Spleen (tissue), 13 donors: ENCODE measurements around the gene CFAP99. TPM values are rescaled to one million over a fixed set of nuclear protein-coding genes. Genes with fewer than 3 reads are reported as not detected.

Experiments
- DNase-seq: peaks from one replicate; pipeline ENCODE4 v3.0.0-alpha.2; 2020
- H3K27ac ChIP-seq, 8 donors: fragments of 200-600 bp; sonication (generic) in 7 of 8; 1 replicate in 4 of 8; 2 replicates in 4 of 8; pipeline versions ENCODE4 v1.5.0 to v1.8.0; 2016 to 2021; ENCODE audit warnings: inconsistent platforms in 4 of 8, mild to moderate bottlenecking in 4 of 8, moderate library complexity in 1 of 8
- H3K27me3 ChIP-seq, 7 donors: fragments of 200-600 bp; sonication (generic) in 6 of 7; replicated peaks in 1 of 7; 1 replicate in 4 of 7; 2 replicates in 3 of 7; pipeline versions ENCODE4 v1.5.0 to v1.8.0; 2016 to 2021; ENCODE audit warnings: inconsistent platforms in 3 of 7, mild to moderate bottlenecking in 1 of 7
- H3K36me3 ChIP-seq, 6 donors: fragments of 200-600 bp; sonication (generic) in 5 of 6; 1 replicate in 4 of 6; 2 replicates in 2 of 6; pipeline versions ENCODE4 v1.5.0 to v1.8.0; 2016 to 2021; ENCODE audit warnings: inconsistent platforms in 2 of 6
- H3K4me1 ChIP-seq, 6 donors: fragments of 200-600 bp; sonication (generic) in 5 of 6; 1 replicate in 3 of 6; 2 replicates in 3 of 6; pipeline versions ENCODE4 v1.5.0 to v1.8.0; 2016 to 2021; ENCODE audit warnings: inconsistent platforms in 3 of 6
- H3K4me3 ChIP-seq, 8 donors: fragments of 200-600 bp; sonication (generic) in 7 of 8; 1 replicate in 4 of 8; 2 replicates in 4 of 8; pipeline versions ENCODE4 v1.5.0 to v1.8.0; 2016 to 2021; ENCODE audit warnings: inconsistent platforms in 4 of 8, mild to moderate bottlenecking in 4 of 8, moderate library complexity in 2 of 8
- H3K9me3 ChIP-seq, 8 donors: fragments of 200-600 bp; sonication (generic) in 7 of 8; 1 replicate in 4 of 8; 2 replicates in 4 of 8; pipeline versions ENCODE4 v1.5.0 to v1.8.0; 2016 to 2021; ENCODE audit warnings: inconsistent platforms in 4 of 8
- POLR2A ChIP-seq, 3 donors: fragments of 450-650 bp; IDR thresholded peaks; one replicate each; pipeline ENCODE4 v1.5.1; 2017; ENCODE audit warnings: antibody characterized with exemption in 3 of 3, mild to moderate bottlenecking in 1 of 3
- POLR2AphosphoS5 ChIP-seq, 3 donors: sonication (generic); formaldehyde crosslinking; IDR thresholded peaks; one replicate each; pipeline ENCODE4 v1.5.1; 2017; ENCODE audit warnings: antibody characterized with exemption in 3 of 3
- WGBS, 5 donors: extraction: QIAGEN DNeasy Blood & Tissue Kit in 3 of 5; methylation state at CpG; one replicate each; pipeline versions ENCODE4 v1.1.5 to v1.1.7; 2013 to 2018; 5-methylcytosine and 5-hydroxymethylcytosine counted together
- intact Hi-C: fragments of 100-400 bp; cut with DNase I; formaldehyde crosslinking; loops from one replicate; pipeline ENCODE4 v1.15.0; 2023; ENCODE audit warnings: low total_unique reads
- long read RNA-seq, 2 donors: transcript quantifications; one replicate each; lab custom pipeline, GENCODE V29; 2026
- polyA plus RNA-seq, 3 donors: library from polyadenylated mRNA; stranded (reverse); fragments of 200-250 nt; gene quantifications; one replicate each; pipeline ENCODE4 v1.2.1, GENCODE V29; 2013
- total RNA-seq, 7 donors: library from RNA; depleted of rRNA in 3 of 7; stranded (reverse); fragments of >200 nt in 3 of 7; fragmentation: NEBNext Ultra II Directional in 4 of 7; extraction: Animal tissue kit (Norgen Biotek cat#: 25700) in 4 of 7; gene quantifications; one replicate each; pipeline versions ENCODE4 v1.1.0 to v1.2.1, GENCODE V29; 2016 to 2021
- TF ChIP-seq, protein P1 (sequence below), 11 experiments: fragments of 200-600 bp in 7 of 11; fragments of 450-650 bp in 4 of 11; sonication (generic) in 4 of 11; IDR thresholded peaks in 8 of 11; conservative IDR thresholded peaks in 3 of 11; 1 replicate in 7 of 11; 2 replicates in 4 of 11; pipeline versions ENCODE4 v1.4.0 to v1.8.0; 2016 to 2021; ENCODE audit warnings: antibody characterized with exemption in 11 of 11, inconsistent platforms in 4 of 11, mild to moderate bottlenecking in 1 of 11
- donor health status: healthy with polysubstance abuse.
- donor health status: DM: no; HTN: no; CAD: no; lungs with moderate emphysema.
- donor health status: DM: no; HTN: no; CAD: no.
- donor health status: Bipolar disorder and iron deficiency.
- donor health status: healthy.
- donor health status: DM: no; HTN: no; CAD: no.
- donor health status: DM: yes; HTN: yes; CAD: no.

Gene CFAP99
- total RNA-seq (under 1 TPM in 1 of 7 donors, not detected in 6; 0.22 TPM), polyA plus RNA-seq (under 1 TPM in 1 of 3 donors, not detected in 2; 0.13 TPM)
- long read RNA-seq, donor 1, result 0 reads
- long read RNA-seq, donor 2, result 0 reads

DNA sequence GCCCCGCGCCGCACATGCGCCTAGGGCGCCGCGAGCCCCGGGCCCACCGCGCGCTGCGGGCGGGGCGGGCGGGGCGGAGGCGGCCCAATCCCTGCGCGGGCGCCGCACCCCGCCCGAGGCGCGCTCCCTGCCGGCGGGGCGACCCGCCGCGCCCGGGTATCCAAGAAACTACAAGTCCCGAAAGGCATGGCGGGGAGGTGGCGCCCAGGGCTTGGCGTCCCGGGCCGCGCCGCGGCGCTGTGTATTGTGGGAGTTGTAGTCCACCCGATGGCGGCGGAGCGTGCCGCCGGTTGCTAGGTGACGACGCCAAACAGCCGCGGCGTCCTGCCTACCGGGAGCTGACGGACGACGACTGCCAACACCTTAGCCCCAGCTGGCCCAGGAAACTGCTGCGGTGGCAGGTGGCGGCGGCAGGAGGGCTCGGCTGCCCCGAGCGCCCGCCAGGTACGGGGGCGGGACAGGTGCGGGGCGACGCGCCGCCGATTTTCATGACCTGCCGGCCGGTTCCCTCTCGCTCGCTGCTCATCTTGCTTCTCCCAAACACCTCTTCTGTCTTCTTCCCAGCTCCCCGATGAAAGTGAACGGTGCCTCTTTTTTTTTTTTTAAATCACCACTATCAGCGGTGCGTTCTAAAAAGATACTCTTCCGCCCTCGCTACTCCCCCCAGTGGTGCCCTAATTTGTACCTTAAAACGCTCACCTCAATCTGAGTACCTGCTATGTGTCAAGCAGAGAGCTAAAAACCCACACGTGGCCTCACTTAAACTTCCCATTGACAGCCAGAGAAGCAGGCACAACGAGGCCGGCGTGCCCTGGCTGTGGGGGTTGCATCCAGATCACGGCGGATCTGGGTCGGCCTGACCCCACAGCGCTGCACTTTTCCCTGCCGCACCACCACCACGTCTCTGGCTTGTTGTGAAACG lies at the start of gene CFAP99:
Gene CFAP99, plus strand, starts transcription at position 306 of the 922 bp plus-strand sequence.
- H3K27me3 ChIP-seq, result peaks cover 0 to 86% (median 29%) of the 10 kb centered on the region in 7 donors
- 1 to 6% (median 1%) methylated on average over 32 to 94 of the region's 94 CpGs for WGBS, 5 donors
- peak; percentile 99 for DNase-seq
- no peaks in the 10 kb centered on the region for H3K36me3 ChIP-seq
- no peaks in the 10 kb centered on the region for H3K9me3 ChIP-seq
- H3K4me3 ChIP-seq, result peak within 1 kb of the TSS; percentile 41 to 94 (median 72)
- intact Hi-C loops, result loop anchor here (10.0 kb wide), 1 partner anchor 154 kb away; the partner anchor contains the start of gene MXD4
- TF ChIP-seq POLR2A (IDR thresholded peaks at IDR 0.05), result no peak
- TF ChIP-seq, protein P1, sequence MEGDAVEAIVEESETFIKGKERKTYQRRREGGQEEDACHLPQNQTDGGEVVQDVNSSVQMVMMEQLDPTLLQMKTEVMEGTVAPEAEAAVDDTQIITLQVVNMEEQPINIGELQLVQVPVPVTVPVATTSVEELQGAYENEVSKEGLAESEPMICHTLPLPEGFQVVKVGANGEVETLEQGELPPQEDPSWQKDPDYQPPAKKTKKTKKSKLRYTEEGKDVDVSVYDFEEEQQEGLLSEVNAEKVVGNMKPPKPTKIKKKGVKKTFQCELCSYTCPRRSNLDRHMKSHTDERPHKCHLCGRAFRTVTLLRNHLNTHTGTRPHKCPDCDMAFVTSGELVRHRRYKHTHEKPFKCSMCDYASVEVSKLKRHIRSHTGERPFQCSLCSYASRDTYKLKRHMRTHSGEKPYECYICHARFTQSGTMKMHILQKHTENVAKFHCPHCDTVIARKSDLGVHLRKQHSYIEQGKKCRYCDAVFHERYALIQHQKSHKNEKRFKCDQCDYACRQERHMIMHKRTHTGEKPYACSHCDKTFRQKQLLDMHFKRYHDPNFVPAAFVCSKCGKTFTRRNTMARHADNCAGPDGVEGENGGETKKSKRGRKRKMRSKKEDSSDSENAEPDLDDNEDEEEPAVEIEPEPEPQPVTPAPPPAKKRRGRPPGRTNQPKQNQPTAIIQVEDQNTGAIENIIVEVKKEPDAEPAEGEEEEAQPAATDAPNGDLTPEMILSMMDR (IDR thresholded peaks at IDR 0.05 in 8 of 11, conservative IDR thresholded peaks at IDR 0.05 in 3 of 11), result peak in 5 of 11 experiments; percentile 12 to 36 (median 29)
- TF ChIP-seq POLR2AphosphoS5 (IDR thresholded peaks at IDR 0.05), result peak; percentile 65 to 89 (median 78)
- peak within 1 kb of the TSS in 6 of 8 donors; percentile 13 to 87 (median 59) for H3K27ac ChIP-seq
- peaks cover 24 to 57% (median 48%) of the 10 kb centered on the region in 6 donors for H3K4me1 ChIP-seq

DNA sequence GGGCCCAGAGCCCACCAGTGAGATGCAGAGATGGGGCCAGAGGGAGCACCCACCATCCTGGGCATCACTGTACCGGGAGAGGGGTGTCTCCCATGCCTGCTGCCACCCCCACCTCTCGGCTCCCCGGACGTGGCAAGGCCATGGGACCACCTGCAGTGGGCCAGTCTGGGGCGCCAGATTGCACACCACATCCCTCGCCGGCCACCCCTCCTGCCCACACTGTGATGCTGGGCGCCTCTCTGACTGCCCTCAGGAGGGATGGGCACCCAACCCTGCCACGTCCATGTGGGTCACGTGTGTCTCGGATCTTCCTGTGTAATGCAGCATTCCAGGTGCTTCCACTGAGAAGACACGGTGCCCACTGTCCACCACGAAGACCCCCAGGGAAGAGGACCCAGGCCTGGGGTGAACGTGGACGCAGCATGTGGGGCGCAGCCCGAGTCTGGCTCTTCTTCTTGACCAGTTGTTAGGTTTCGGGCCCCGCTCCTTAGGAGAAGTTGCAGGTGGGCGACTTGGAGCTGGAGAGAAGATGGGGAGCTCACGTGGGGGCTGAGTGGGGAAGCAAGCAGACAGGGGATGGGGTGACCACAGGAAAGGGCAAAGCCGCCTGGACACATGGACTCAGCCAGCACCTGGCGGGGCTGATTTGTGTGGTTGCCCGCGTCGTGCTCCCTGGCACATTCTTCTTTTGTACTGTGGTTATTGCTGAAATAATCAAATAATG lies 48.0 kb upstream of the CFAP99 start:
- H3K9me3 ChIP-seq, result peaks cover 0 to 13% (median 8%) of the 10 kb centered on the region in 8 donors
- DNase-seq, result peak; percentile 43
- H3K4me3 ChIP-seq, result no peak overlapping the region
- H3K36me3 ChIP-seq, result peaks cover 0 to 9% (median 0%) of the 10 kb centered on the region in 6 donors
- H3K27ac ChIP-seq, result no peak overlapping the region
- TF ChIP-seq, protein P1 (IDR thresholded peaks at IDR 0.05 in 8 of 11, conservative IDR thresholded peaks at IDR 0.05 in 3 of 11), result no peak
- TF ChIP-seq POLR2A (IDR thresholded peaks at IDR 0.05) (no peak), POLR2AphosphoS5 (IDR thresholded peaks at IDR 0.05) (no peak)
- intact Hi-C loops, result no loop called here
- 86 to 90% (median 87%) methylated on average over 16 to 26 of the region's 26 CpGs for WGBS, 5 donors
- H3K27me3 ChIP-seq, result no peaks in the 10 kb centered on the region
- no peaks in the 10 kb centered on the region for H3K4me1 ChIP-seq

DNA sequence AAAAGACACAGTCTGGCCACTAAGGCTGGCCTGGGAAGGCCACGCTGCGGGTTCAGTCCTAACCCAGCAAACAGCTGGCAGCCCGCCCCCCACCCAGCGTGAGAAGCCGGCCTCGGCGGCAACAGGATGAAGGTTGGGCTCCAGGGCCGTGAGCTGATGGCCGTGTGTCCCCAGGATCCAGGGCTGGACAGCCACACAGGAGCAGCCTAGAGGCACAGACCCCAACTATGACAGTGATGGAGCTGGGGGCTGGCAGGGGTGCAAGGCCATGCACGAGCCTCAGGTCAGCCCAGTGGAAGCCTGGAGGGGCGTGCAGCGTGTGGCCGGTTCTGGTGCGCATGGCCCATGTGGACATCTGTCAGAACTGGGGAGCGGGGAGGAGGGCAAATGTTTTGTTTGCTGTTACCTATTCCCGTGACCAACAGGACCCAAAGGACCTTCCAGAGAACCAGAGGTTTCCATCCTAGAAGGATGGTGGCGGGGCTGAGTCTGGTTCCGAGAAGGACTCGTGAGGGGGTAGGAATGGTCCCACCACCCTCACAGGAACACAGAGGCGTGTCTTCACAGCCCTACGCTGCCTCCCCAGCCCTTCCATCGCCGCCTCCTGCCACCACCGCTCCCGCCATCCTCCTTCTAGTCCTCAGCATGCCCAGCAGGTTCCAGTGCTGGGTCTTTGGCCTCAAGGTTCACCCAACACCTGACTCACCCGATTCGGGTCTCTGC lies 46.8 kb upstream of the CFAP99 start:
- H3K4me3 ChIP-seq, result no peak overlapping the region
- H3K27ac ChIP-seq, result no peak overlapping the region
- H3K36me3 ChIP-seq, result peaks cover 0 to 9% (median 0%) of the 10 kb centered on the region in 6 donors
- TF ChIP-seq POLR2AphosphoS5 (IDR thresholded peaks at IDR 0.05) (no peak), POLR2A (IDR thresholded peaks at IDR 0.05) (no peak)
- TF ChIP-seq, protein P1 (IDR thresholded peaks at IDR 0.05 in 8 of 11, conservative IDR thresholded peaks at IDR 0.05 in 3 of 11), result no peak
- WGBS, 5 donors, result 70 to 85% (median 80%) methylated on average over 22 to 27 of the region's 27 CpGs
- H3K9me3 ChIP-seq, result peaks cover 0 to 13% (median 8%) of the 10 kb centered on the region in 8 donors
- no peaks in the 10 kb centered on the region for H3K4me1 ChIP-seq
- peak; percentile 64 for DNase-seq
- intact Hi-C loops, result no loop called here
- H3K27me3 ChIP-seq, result no peaks in the 10 kb centered on the region
